WTC11 (cell line): ENCODE data around the gene GRWD1. TPM values are rescaled to one million over a fixed set of nuclear protein-coding genes. Genes with fewer than 3 reads are reported as not detected.

Experiments used
- ATAC-seq: fragments of 200-7000 bp; cut with Tn5 transposase; 2 replicates; pipeline ENCODE4 v1.10.0; 2021; ENCODE audit warnings: mild to moderate bottlenecking, moderate library complexity
- Bru-seq: library from RNA; stranded (reverse); fragments of 400-500 nt; gene quantifications from one replicate; lab custom pipeline; 2021; lab: Mats Ljungman, UMichigan
- CTCF ChIA-PET: fragments of 300-600 bp; sonication (Branson Sonifier 250); formaldehyde crosslinking; loops from one replicate; lab custom pipeline; 2021; ENCODE audit warnings: antibody characterized with exemption; lab: Charles Lee
- POLR2A ChIA-PET: fragments of 350-600 bp; sonication (Branson Sonifier 250); formaldehyde crosslinking; loops from one replicate; lab custom pipeline; 2021; ENCODE audit warnings: antibody characterized with exemption; lab: Charles Lee
- DNase-seq: peaks from one replicate; pipeline ENCODE4 v3.0.0; 2021; ENCODE audit warnings: low spot score
- H3K27ac Mint-ChIP-seq: 2 replicates; pipeline ENCODE4 v1.8.0; 2021; ENCODE audit warnings: mixed read lengths
- H3K27me3 Mint-ChIP-seq: 2 replicates; pipeline ENCODE4 v1.8.0; 2021; ENCODE audit warnings: low read depth, mild to moderate bottlenecking, moderate library complexity, mixed read lengths
- H3K36me3 Mint-ChIP-seq: 2 replicates; pipeline ENCODE4 v1.8.0; 2021; ENCODE audit warnings: mixed read lengths
- H3K4me1 Mint-ChIP-seq: 2 replicates; pipeline ENCODE4 v1.8.0; 2022; ENCODE audit warnings: mixed read lengths
- H3K4me3 Mint-ChIP-seq: 2 replicates; pipeline ENCODE4 v1.8.0; 2021; ENCODE audit warnings: mild to moderate bottlenecking, moderate library complexity, mixed read lengths
- H3K9me3 Mint-ChIP-seq: 2 replicates; pipeline ENCODE4 v1.8.0; 2021; ENCODE audit warnings: mixed read lengths
- CREM ChIP-seq: sonication (generic); formaldehyde crosslinking; IDR thresholded peaks from 2 replicates; pipeline ENCODE4 v1.8.1; 2022; ENCODE audit warnings: mild to moderate bottlenecking, missing genetic modification reagents, moderate library complexity
- ESRRA ChIP-seq: sonication (generic); formaldehyde crosslinking; IDR thresholded peaks from 2 replicates; pipeline ENCODE4 v1.8.1; 2022; ENCODE audit warnings: mild to moderate bottlenecking, missing genetic modification reagents, borderline replicate concordance
- ETV6 ChIP-seq: sonication (generic); formaldehyde crosslinking; IDR thresholded peaks from 2 replicates; pipeline ENCODE4 v1.8.1; 2022; ENCODE audit warnings: mild to moderate bottlenecking, missing genetic modification reagents
- FOXK1 ChIP-seq: sonication (generic); formaldehyde crosslinking; IDR thresholded peaks from 2 replicates; pipeline ENCODE4 v1.8.0; 2022; ENCODE audit warnings: mild to moderate bottlenecking, moderate library complexity, missing genetic modification reagents
- FOXP1 ChIP-seq: sonication (generic); formaldehyde crosslinking; IDR thresholded peaks from 2 replicates; pipeline ENCODE4 v1.8.0; 2022; ENCODE audit warnings: missing genetic modification reagents, mild to moderate bottlenecking, moderate library complexity, borderline replicate concordance
- GABPB1 ChIP-seq: sonication (generic); formaldehyde crosslinking; IDR thresholded peaks from 2 replicates; pipeline ENCODE4 v1.8.1; 2023; ENCODE audit warnings: mild to moderate bottlenecking, missing genetic modification reagents
- NR3C1 ChIP-seq: sonication (generic); formaldehyde crosslinking; conservative IDR thresholded peaks from 2 replicates; pipeline ENCODE4 v1.8.1; 2023; ENCODE audit warnings: low read depth, mild to moderate bottlenecking, missing genetic modification reagents
- SOX15 ChIP-seq: fragments of 250-450 bp; sonication (Bioruptor Pico); IDR thresholded peaks from 2 replicates; pipeline ENCODE4 v1.9.0; 2021; ENCODE audit warnings: mild to moderate bottlenecking
- SP1 ChIP-seq: sonication (generic); formaldehyde crosslinking; conservative IDR thresholded peaks from 2 replicates; pipeline ENCODE4 v1.8.1; 2022; ENCODE audit warnings: missing genetic modification reagents
- ZNF121 ChIP-seq: sonication (generic); formaldehyde crosslinking; IDR thresholded peaks from 2 replicates; pipeline ENCODE4 v1.8.0; 2023; ENCODE audit warnings: missing genetic modification reagents
- ZNF671 ChIP-seq: fragments of 250-450 bp; sonication (Bioruptor Pico); IDR thresholded peaks from 2 replicates; pipeline ENCODE4 v1.8.0; 2021; ENCODE audit warnings: mild to moderate bottlenecking
- long read RNA-seq, 3 experiments: library from RNA in 1 of 3; library from capped mRNA in 1 of 3; library from polyadenylated mRNA in 1 of 3; unstranded in 2 of 3; stranded (forward) in 1 of 3; transcript quantifications; one replicate each; pipeline ENCODE4 v2.0.0, GENCODE V29; 2021
- total RNA-seq: library from RNA; stranded (reverse); gene quantifications from 3 replicates; pipeline ENCODE4 v1.2.3, GENCODE V29; 2021
- TF ChIP-seq, protein P1 (sequence below): sonication (generic); formaldehyde crosslinking; conservative IDR thresholded peaks from 2 replicates; pipeline ENCODE4 v1.8.1; 2023; ENCODE audit warnings: mild to moderate bottlenecking, low read depth, missing genetic modification reagents, moderate library complexity
- TF ChIP-seq, protein P2 (sequence below): sonication (generic); formaldehyde crosslinking; IDR thresholded peaks from 2 replicates; pipeline ENCODE4 v1.8.0; 2022; ENCODE audit warnings: mild to moderate bottlenecking, missing genetic modification reagents
- TF ChIP-seq, protein P3 (sequence below): sonication (generic); formaldehyde crosslinking; IDR thresholded peaks from 2 replicates; pipeline ENCODE4 v1.8.1; 2023; ENCODE audit warnings: mild to moderate bottlenecking, moderate library complexity, missing genetic modification reagents

GRWD1 gene
- total RNA-seq (59.8 to 67.2 TPM (median 61.6 TPM) in 3 replicates), Bru-seq, nascent RNA (percentile 74 among the genes with signal in this experiment)
- long read RNA-seq, experiment 1, full-length matches to known transcripts, result 467 of 495 reads
- long read RNA-seq, experiment 1, partial matches to known transcripts, result 18 of 495 reads
- long read RNA-seq, experiment 1, other reads (novel, unspliced or antisense), result 10 of 495 reads
- long read RNA-seq, experiment 2, full-length matches to known transcripts, result 42 of 75 reads
- long read RNA-seq, experiment 2, partial matches to known transcripts, result 30 of 75 reads
- long read RNA-seq, experiment 2, other reads (novel, unspliced or antisense), result 3 of 75 reads
- long read RNA-seq, experiment 3, full-length matches to known transcripts, result 119 of 166 reads
- long read RNA-seq, experiment 3, partial matches to known transcripts, result 44 of 166 reads
- long read RNA-seq, experiment 3, other reads (novel, unspliced or antisense), result 3 of 166 reads

DNA sequence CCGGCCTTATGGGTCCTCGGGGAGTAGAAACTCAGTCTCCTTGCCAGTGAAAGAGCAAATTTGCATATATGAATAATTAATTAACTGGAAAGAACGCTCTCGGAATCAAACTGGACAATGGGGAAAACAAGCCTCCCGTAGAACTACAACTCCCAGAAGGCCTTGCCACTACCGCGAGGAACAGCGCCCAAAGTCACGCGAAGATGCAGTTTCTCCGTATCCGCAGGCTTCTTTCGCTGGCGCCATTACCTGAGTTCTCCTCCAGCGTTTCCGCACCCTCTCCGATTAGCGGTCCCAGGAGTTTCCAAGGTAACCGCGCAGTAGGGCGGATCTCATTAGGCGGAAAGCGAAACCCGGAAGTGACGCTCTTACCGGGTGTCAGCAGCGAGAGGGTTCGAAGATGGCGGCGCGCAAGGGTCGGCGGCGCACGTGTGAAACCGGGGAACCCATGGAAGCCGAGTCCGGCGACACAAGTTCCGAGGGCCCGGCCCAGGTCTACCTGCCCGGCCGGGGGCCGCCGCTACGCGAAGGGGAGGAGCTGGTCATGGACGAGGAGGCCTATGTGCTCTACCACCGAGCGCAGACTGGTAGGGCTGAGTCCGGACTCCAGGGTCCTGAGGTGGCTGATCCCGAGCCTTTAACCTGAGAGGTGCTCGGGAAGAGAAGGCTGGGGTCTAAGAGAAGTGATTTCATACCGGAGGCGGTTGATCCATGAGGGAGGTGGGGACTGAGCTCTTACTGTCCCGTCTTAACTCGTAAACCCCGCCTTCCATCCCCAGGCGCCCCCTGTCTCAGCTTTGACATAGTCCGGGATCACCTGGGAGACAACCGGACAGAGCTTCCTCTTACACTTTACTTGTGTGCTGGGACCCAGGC is at the start of gene GRWD1:
Gene GRWD1, plus strand, starts transcription at position 378 of the 876 bp plus-strand sequence. Its CDS starts 23 bp downstream, at position 401.
- Mint-ChIP-seq H3K27me3 (peaks cover 19% of the 10 kb centered on the region), H3K9me3 (no peaks in the 10 kb centered on the region), H3K4me3 (peak within 1 kb of the TSS; percentile 93), H3K36me3 (peaks cover 36% of the 10 kb centered on the region), H3K4me1 (peaks cover 18% of the 10 kb centered on the region), H3K27ac (peak within 1 kb of the TSS; percentile 99)
- ATAC-seq, result peak; percentile 79
- CTCF ChIA-PET, result interaction anchor here (0.6 to 4.3 kb wide), 22 partner anchors 12 to 138 kb away, joined by 3 to 41 read pairs (median 4); partner anchors contain the start of genes GRIN2D, KDELR1, SYNGR4 and TMEM143
- no peak for TF ChIP-seq NR3C1 (CRISPR knock-in tag)
- TF ChIP-seq, protein P1, sequence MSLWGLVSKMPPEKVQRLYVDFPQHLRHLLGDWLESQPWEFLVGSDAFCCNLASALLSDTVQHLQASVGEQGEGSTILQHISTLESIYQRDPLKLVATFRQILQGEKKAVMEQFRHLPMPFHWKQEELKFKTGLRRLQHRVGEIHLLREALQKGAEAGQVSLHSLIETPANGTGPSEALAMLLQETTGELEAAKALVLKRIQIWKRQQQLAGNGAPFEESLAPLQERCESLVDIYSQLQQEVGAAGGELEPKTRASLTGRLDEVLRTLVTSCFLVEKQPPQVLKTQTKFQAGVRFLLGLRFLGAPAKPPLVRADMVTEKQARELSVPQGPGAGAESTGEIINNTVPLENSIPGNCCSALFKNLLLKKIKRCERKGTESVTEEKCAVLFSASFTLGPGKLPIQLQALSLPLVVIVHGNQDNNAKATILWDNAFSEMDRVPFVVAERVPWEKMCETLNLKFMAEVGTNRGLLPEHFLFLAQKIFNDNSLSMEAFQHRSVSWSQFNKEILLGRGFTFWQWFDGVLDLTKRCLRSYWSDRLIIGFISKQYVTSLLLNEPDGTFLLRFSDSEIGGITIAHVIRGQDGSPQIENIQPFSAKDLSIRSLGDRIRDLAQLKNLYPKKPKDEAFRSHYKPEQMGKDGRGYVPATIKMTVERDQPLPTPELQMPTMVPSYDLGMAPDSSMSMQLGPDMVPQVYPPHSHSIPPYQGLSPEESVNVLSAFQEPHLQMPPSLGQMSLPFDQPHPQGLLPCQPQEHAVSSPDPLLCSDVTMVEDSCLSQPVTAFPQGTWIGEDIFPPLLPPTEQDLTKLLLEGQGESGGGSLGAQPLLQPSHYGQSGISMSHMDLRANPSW (CRISPR knock-in tag), result no peak
- TF ChIP-seq, protein P2, sequence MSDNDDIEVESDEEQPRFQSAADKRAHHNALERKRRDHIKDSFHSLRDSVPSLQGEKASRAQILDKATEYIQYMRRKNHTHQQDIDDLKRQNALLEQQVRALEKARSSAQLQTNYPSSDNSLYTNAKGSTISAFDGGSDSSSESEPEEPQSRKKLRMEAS (CRISPR knock-in tag), result peak; percentile 94
- TF ChIP-seq FOXK1 (CRISPR knock-in tag), result peak; percentile 85
- TF ChIP-seq ETV6 (CRISPR knock-in tag), result peak; percentile 86; the same call in 1 of the 2 replicates
- peak; percentile 28; the same call in 1 of the 2 replicates for TF ChIP-seq ESRRA (CRISPR knock-in tag)
- TF ChIP-seq ZNF671 (CRISPR knock-in tag), result no peak
- peak; percentile 92 for TF ChIP-seq CREM (CRISPR knock-in tag)
- TF ChIP-seq SP1, result peak; percentile 38
- TF ChIP-seq, protein P3, sequence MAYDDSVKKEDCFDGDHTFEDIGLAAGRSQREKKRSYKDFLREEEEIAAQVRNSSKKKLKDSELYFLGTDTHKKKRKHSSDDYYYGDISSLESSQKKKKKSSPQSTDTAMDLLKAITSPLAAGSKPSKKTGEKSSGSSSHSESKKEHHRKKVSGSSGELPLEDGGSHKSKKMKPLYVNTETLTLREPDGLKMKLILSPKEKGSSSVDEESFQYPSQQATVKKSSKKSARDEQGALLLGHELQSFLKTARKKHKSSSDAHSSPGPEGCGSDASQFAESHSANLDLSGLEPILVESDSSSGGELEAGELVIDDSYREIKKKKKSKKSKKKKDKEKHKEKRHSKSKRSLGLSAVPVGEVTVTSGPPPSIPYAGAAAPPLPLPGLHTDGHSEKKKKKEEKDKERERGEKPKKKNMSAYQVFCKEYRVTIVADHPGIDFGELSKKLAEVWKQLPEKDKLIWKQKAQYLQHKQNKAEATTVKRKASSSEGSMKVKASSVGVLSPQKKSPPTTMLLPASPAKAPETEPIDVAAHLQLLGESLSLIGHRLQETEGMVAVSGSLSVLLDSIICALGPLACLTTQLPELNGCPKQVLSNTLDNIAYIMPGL, result peak; percentile 53; the same call in 1 of the 2 replicates
- no peak for TF ChIP-seq SOX15 (CRISPR knock-in tag)
- DNase-seq, result peak; percentile 91
- POLR2A ChIA-PET, result interaction anchor here (0.6 to 1.5 kb wide), 5 partner anchors 11 to 55 kb away, joined by 3 to 4 read pairs (median 4); partner anchors contain the start of gene KDELR1

DNA sequence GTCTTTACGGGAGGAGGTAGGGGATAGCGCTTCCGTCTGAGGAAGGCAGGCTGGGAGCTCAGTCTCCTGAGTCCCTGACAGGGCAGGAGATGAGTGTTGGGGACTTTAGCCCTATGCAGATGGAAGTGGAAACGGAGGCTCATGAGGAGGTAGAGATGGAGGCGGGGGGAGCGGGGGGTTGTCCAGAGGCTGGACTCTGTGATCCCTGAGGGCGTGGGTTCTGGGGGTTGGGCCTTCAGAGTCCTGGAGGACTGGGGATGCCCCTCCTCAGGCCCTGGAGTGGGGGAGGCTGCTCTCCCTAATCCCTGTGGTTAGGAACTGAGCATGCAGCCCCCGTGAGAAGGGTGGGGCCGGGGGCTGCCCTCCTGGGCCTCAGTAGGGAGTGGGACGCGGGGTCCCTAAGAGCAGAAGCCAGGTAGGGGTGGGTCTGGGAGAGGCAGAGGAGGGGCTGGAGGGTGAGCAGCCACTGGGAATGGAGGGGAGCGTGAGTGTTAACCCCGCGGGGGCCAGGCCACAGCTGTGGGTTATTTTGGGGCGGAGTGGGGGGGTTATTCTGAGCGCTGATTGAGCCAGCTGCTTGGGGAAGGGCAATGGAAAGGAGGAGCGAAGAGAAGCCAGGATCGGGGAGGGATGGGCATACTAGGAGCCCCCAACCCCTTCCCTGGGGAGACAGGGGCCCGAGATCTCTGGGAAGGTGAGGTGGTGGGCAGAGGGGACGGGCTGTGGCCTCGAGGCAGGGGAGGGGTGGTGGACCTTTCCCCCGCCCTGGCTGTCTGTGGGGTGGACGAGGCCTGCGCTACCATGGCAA is 49.6 kb upstream of the GRWD1 start:
- peak overlapping the region; percentile 59 for H3K4me3 Mint-ChIP-seq
- no peak for DNase-seq
- TF ChIP-seq GABPB1, result no peak
- TF ChIP-seq ZNF121 (CRISPR knock-in tag), result 0 out of 2 replicates have a peak, but pooled peaks have one; percentile 8
- TF ChIP-seq FOXP1 (CRISPR knock-in tag), result 0 out of 2 replicates have a peak, but pooled peaks have one; percentile 46
- peaks cover 60% of the 10 kb centered on the region for H3K27me3 Mint-ChIP-seq
- H3K36me3 Mint-ChIP-seq, result no peaks in the 10 kb centered on the region
- ChIA-PET CTCF (interaction anchor here (0.6 to 1.4 kb wide), 5 partner anchors 10 to 316 kb away, joined by 3 to 5 read pairs (median 5); no protein-coding TSS in a partner anchor), POLR2A (interaction anchor here (1.2 kb wide), 1 partner anchor 9 kb away, joined by 3 read pairs; no protein-coding TSS in a partner anchor)
- ATAC-seq, result no peak
- H3K27ac Mint-ChIP-seq, result no peak overlapping the region
- peaks cover 63% of the 10 kb centered on the region for H3K4me1 Mint-ChIP-seq
- no peaks in the 10 kb centered on the region for H3K9me3 Mint-ChIP-seq
